GM23338 (cell line): ENCODE measurements around the gene KCNN3. TPM values are rescaled to one million over a fixed set of nuclear protein-coding genes. Genes with fewer than 3 reads are reported as not detected.

ENCODE experiments used
- ATAC-seq: fragments of 200-7000 bp; cut with Tn5 transposase; 3 replicates; pipeline ENCODE4 v1.9.1; 2020
- DNase-seq: peaks from one replicate; pipeline ENCODE4 v3.0.0-alpha.2; 2015; ENCODE audit warnings: low spot score
- H2AFZ ChIP-seq: fragments of 200-600 bp; sonication (generic); 2 replicates; pipeline ENCODE4 v1.8.0; 2016; ENCODE audit warnings: antibody characterized with exemption, mild to moderate bottlenecking, moderate library complexity
- H3F3A ChIP-seq: fragments of 200-600 bp; sonication (generic); replicated peaks from 2 replicates; pipeline ENCODE4 v1.8.0; 2017; ENCODE audit warnings: antibody characterized with exemption, mixed run types, low read depth
- H3K27ac ChIP-seq: fragments of 200-600 bp; sonication (generic); 2 replicates; pipeline ENCODE4 v1.6.1; 2016; ENCODE audit warnings: low read depth
- H3K27me3 ChIP-seq: fragments of 200-600 bp; sonication (generic); 2 replicates; pipeline ENCODE4 v1.8.0; 2016; ENCODE audit warnings: mild to moderate bottlenecking, mixed run types, moderate library complexity; ENCODE audit not compliant: insufficient read depth
- H3K36me3 ChIP-seq: fragments of 200-600 bp; sonication (generic); 2 replicates; pipeline ENCODE4 v1.8.0; 2016; ENCODE audit warnings: mild to moderate bottlenecking; ENCODE audit not compliant: insufficient read depth
- H3K4me1 ChIP-seq: fragments of 200-600 bp; sonication (generic); 2 replicates; pipeline ENCODE4 v1.8.0; 2016; ENCODE audit warnings: mild to moderate bottlenecking, moderate library complexity; ENCODE audit not compliant: insufficient read depth
- H3K4me2 ChIP-seq: fragments of 200-600 bp; sonication (generic); 2 replicates; pipeline ENCODE4 v1.7.1; 2017; ENCODE audit warnings: mixed run types
- H3K4me3 ChIP-seq: fragments of 200-600 bp; sonication (generic); 2 replicates; pipeline ENCODE4 v1.6.1; 2016; ENCODE audit warnings: mixed run types
- H3K79me2 ChIP-seq: fragments of 200-600 bp; sonication (generic); replicated peaks from 2 replicates; pipeline ENCODE4 v1.8.0; 2017; ENCODE audit warnings: mild to moderate bottlenecking; ENCODE audit not compliant: insufficient read depth
- H3K9me2 ChIP-seq: fragments of 200-600 bp; sonication (generic); 2 replicates; pipeline ENCODE4 v1.8.0; 2017; ENCODE audit not compliant: insufficient read depth
- H4K20me1 ChIP-seq: fragments of 200-600 bp; sonication (generic); replicated peaks from 2 replicates; pipeline ENCODE4 v1.8.0; 2017; ENCODE audit warnings: mild to moderate bottlenecking; ENCODE audit not compliant: insufficient read depth
- H3K27ac Mint-ChIP-seq: 2 replicates; pipeline ENCODE4 v1.8.0; 2020; ENCODE audit warnings: inconsistent platforms, mild to moderate bottlenecking, moderate library complexity, mixed read lengths
- H3K27me3 Mint-ChIP-seq: 3 replicates; pipeline ENCODE4 v1.8.0; 2022; ENCODE audit warnings: low read depth, mild to moderate bottlenecking, moderate library complexity, mixed read lengths, inconsistent platforms; ENCODE audit not compliant: insufficient read depth, poor library complexity
- H3K36me3 Mint-ChIP-seq: 3 replicates; pipeline ENCODE4 v1.8.0; 2021; ENCODE audit warnings: low read depth, mild to moderate bottlenecking, inconsistent platforms, moderate library complexity, mixed read lengths
- H3K4me1 Mint-ChIP-seq: 3 replicates; pipeline ENCODE4 v1.8.0; 2020; ENCODE audit warnings: mild to moderate bottlenecking, inconsistent platforms, mixed read lengths
- H3K4me3 Mint-ChIP-seq: 3 replicates; pipeline ENCODE4 v1.8.0; 2021; ENCODE audit warnings: moderate library complexity, mild to moderate bottlenecking, inconsistent platforms, mixed read lengths
- H3K9me3 Mint-ChIP-seq: 3 replicates; pipeline ENCODE4 v1.8.0; 2020; ENCODE audit warnings: moderate library complexity, mild to moderate bottlenecking, inconsistent platforms, mixed read lengths
- CREB1 ChIP-seq: fragments of 250-450 bp; sonication (Bioruptor Pico); IDR thresholded peaks from 2 replicates; pipeline ENCODE4 v1.5.0; 2020; ENCODE audit warnings: low read depth, mild to moderate bottlenecking, moderate library complexity
- CTCF ChIP-seq, 2 experiments: fragments of 200-600 bp in 1 of 2; sonication (generic) in 1 of 2; conservative IDR thresholded peaks; 2 replicates each; pipeline versions ENCODE4 v1.5.1 to v1.6.1; 2016 to 2017; ENCODE audit warnings: antibody characterized with exemption in 2 of 2, low read depth in 2 of 2, mild to moderate bottlenecking in 2 of 2, moderate library complexity in 1 of 2
- ETS1 ChIP-seq: IDR thresholded peaks from 2 replicates; pipeline ENCODE4 v1.6.1; 2016; ENCODE audit warnings: antibody characterized with exemption
- EZH2phosphoT487 ChIP-seq: fragments of 200-600 bp; sonication (generic); IDR thresholded peaks from one replicate; pipeline ENCODE4 v1.8.1; 2018; ENCODE audit warnings: antibody characterized with exemption; ENCODE audit not compliant: unreplicated experiment
- JUNB ChIP-seq: IDR thresholded peaks from one replicate; pipeline ENCODE4 v1.6.1; 2016; ENCODE audit warnings: antibody characterized with exemption; ENCODE audit not compliant: unreplicated experiment
- NANOG ChIP-seq: IDR thresholded peaks from 2 replicates; pipeline ENCODE4 v1.6.1; 2016; ENCODE audit warnings: antibody characterized with exemption, borderline replicate concordance
- POLR2AphosphoS5 ChIP-seq: IDR thresholded peaks from 2 replicates; pipeline ENCODE4 v1.6.1; 2016; ENCODE audit warnings: antibody characterized with exemption, low read depth
- REST ChIP-seq: IDR thresholded peaks from one replicate; pipeline ENCODE4 v1.6.1; 2018; ENCODE audit warnings: antibody characterized with exemption; ENCODE audit not compliant: unreplicated experiment
- ZNF331 ChIP-seq: fragments of 250-450 bp; sonication (Bioruptor Pico); IDR thresholded peaks from 2 replicates; pipeline ENCODE4 v1.5.0; 2020; ENCODE audit warnings: low read depth, mild to moderate bottlenecking, moderate library complexity
- ZNF462 ChIP-seq: fragments of 250-450 bp; sonication (Bioruptor Pico); IDR thresholded peaks from 2 replicates; pipeline ENCODE4 v1.5.0; 2020; ENCODE audit warnings: mild to moderate bottlenecking, moderate library complexity
- polyA plus RNA-seq: library from polyadenylated mRNA; unstranded; fragments of >200 nt; fragmentation: Nextera tagmentation; extraction: Ambion mirVana; gene quantifications from 2 replicates; pipeline ENCODE4 v1.2.1, GENCODE V29; 2016
- total RNA-seq: library from RNA; depleted of rRNA; stranded (reverse); fragments of >200 nt; shearing (Covaris generic); gene quantifications from 2 replicates; pipeline ENCODE4 v1.2.3, GENCODE V29; 2014

Gene KCNN3
- total and polyA plus RNA-seq, 2 experiments from 2014 or later = 1.9 to 3.0 TPM

GRCh38 chr1:154846565-154847442 lies 23.3 kb downstream of the KCNN3 start (continued):
- no peak for TF ChIP-seq REST
- TF ChIP-seq NANOG = no peak

- H3K4me3 ChIP-seq = no peak overlapping the region
- no peak overlapping the region for H2AFZ ChIP-seq
- Mint-ChIP-seq H3K27me3 (peaks cover 12% of the 10 kb centered on the region), H3K9me3 (no peaks in the 10 kb centered on the region), H3K36me3 (no peaks in the 10 kb centered on the region), H3K4me3 (no peak overlapping the region), H3K27ac (no peak overlapping the region), H3K4me1 (peaks cover 33% of the 10 kb centered on the region)
- no peaks in the 10 kb centered on the region for H3K79me2 ChIP-seq
- no peak overlapping the region for H3K27ac ChIP-seq
- H3K36me3 ChIP-seq = no peaks in the 10 kb centered on the region
- H4K20me1 ChIP-seq = no peaks in the 10 kb centered on the region
- no peaks in the 10 kb centered on the region for H3K9me2 ChIP-seq
- TF ChIP-seq CTCF (conservative IDR thresholded peaks at IDR 0.05; ENCODE audit: low read depth in 2 of 2) (no peak), ETS1 (no peak), ZNF331 (CRISPR knock-in tag) (no peak), CREB1 (CRISPR knock-in tag) (no peak), ZNF462 (CRISPR knock-in tag) (no peak), NANOG (no peak), EZH2phosphoT487 (no peak), JUNB (no peak), POLR2AphosphoS5 (no peak)
- peaks cover 2% of the 10 kb centered on the region; the same call in 1 of the 2 replicates for H3K4me1 ChIP-seq
- no peak for ATAC-seq
- H3K27me3 ChIP-seq = no peaks in the 10 kb centered on the region
- no peak for DNase-seq
- H3F3A ChIP-seq = no peaks in the 10 kb centered on the region
- H3K4me2 ChIP-seq = no peak overlapping the region
Observed at GRCh38 chr1:154845879-154846278, 24.2 kb downstream of the KCNN3 start.
